ENCODE results near the gene LRRC41.
"Not testable (repeated sequence)": the region's sequence is repeated elsewhere in the genome, so short reads cannot be mapped to it uniquely, and the experiment has no call there.

LRRC41 gene

GRCh38 chr1:46303038-46303871 lies at the start of gene LRRC41, which contains the start of gene UQCRH:
TSS of gene LRRC41 (minus strand) at chr1:46303616. CDS start at chr1:46303322, 294 bp downstream.
TSS of gene UQCRH (plus strand) at chr1:46303698. CDS start at chr1:46303767, 69 bp downstream.
- DNase-seq, result peak; percentile 95

DNA sequence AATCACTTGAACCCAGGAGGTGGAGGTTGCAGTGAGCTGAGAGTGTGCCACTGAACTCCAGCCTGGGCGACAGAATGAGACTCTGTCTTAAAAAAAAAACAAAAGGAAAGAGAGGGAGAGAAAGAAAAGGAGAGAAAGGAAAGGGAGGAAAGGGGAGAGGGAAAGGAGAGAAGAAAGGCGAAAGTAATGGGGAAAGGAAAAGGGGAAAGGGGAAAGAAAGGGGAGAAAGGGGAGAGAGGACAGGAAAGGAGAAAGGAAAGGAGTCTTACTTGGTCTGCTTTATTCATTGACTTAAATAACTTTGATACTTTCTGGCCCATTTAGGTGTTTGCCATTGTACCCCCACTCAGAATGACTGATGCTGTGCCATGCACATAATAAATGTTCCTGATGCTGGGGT lies 48.9 kb upstream of the LRRC41 start:
- no peak for DNase-seq

- DNase-seq, result no peak
Observed at GRCh38 chr1:46345281-46345680, 41.9 kb upstream of the LRRC41 start.

GRCh38 chr1:46344481-46344880 lies 41.1 kb upstream of the LRRC41 start:
- no peak for DNase-seq

DNA sequence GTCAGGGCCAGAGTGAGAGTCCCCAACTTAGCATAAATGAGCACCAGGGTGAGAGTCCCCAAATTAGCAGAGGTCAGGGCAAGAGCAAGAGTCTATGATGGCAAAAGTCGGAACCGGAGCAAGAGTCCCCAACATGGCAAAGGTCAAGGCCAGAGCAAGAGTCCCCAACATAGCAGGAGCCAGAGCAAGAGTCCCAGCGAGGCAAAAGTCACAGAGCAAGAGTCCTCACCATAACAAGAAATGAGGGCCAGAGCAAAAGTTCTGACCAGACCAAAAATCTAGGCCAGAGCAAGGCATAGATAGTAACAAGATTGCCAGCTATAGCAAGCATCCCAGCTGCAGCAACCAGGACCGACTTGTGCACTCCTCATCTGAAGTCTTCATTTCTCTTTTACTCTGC lies 40.3 kb upstream of the LRRC41 start:
- DNase-seq, result no peak

DNA sequence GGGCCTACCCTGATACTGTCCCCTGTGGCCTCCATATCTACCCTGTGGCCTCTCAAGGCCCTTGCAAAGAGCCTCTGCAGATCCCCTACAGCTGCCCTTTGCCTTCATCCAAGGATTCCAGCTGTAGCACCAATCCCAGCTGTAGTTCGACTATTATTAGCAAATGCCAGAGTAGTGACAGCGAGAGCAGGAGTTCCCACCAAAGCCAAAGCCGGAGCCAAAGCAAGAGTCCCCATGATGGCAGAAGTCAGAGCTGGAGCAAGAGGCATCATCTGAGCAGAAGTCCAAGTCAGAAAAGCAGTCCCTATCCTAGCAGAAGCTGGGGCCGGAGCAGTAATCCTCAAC lies 39.9 kb upstream of the LRRC41 start:
- no peak for DNase-seq

GRCh38 chr1:46342677-46343350 lies 39.4 kb upstream of the LRRC41 start:
- no peak for DNase-seq

- peak; percentile 8 for DNase-seq
Observed at GRCh38 chr1:46342084-46342656, 38.8 kb upstream of the LRRC41 start.

DNA sequence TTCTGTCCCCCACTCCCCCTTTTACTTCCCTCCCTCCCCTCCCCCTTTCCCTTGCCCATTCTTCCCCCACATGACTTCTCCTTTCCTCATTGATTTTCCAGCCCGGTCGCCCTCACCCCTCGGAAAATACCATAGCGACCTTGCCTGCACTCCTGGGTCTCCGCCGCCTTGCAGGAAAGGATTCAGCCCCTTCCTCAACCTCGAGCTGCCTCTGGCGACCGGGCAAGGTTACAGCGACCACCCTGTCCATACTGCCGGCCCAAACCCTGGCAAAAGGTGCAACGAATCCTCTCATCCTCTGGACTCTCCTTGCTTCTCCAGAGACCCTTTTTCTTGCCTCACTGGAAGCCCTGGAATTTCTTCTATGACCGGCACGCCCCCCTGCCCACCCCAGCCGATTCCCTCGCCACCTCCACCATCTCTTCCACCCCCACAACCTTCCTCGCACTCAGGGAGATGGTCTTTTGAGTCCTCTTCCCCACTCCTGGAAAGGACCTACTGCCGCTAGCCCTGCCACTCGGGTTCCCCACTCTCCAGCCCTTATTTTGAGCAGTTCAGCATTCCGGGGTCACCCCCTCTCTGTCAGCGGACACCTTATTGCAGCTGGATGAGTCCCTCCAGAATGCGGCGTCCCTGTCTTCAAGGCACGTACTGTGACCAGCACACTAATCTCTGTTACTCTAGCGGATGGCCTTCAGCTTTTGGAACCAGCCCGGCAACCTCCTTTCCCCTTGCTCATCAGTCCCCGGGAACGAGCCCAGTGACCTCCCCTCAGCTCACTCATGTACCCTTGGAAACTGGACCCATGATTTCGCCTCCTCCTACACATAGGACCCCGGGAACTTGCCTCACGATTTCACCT lies 38.0 kb upstream of the LRRC41 start:
- no peak for DNase-seq

- peak; percentile 90 for DNase-seq
Observed at GRCh38 chr1:46340404-46341221, 37.2 kb upstream of the LRRC41 start, which contains the start of gene NSUN4. TSS of gene NSUN4 (plus strand) at chr1:46340807. CDS start at chr1:46340827, 20 bp downstream.

DNA sequence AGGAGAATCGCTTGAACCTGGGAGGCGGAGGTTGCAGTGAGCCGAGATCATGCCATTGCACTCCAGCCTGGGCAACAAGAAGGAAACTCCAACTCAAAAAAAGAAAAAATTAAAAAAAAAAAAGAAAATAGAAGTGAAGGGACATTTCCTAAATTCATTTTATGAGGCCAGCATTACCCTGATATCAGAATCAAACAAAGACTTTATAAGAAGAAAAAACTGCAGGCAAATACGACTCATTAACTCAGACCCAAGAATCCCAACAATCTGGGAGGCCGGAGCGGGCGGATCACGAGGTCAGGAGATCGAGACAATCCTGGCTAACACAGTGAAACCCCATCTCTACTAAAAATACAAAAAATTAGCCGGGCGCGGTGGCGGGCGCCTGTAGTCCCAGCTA lies 34.0 kb upstream of the LRRC41 start:
- not testable (repeated sequence) for DNase-seq

GRCh38 chr1:46335081-46335480 lies 31.7 kb upstream of the LRRC41 start:
- DNase-seq, result no peak

DNA sequence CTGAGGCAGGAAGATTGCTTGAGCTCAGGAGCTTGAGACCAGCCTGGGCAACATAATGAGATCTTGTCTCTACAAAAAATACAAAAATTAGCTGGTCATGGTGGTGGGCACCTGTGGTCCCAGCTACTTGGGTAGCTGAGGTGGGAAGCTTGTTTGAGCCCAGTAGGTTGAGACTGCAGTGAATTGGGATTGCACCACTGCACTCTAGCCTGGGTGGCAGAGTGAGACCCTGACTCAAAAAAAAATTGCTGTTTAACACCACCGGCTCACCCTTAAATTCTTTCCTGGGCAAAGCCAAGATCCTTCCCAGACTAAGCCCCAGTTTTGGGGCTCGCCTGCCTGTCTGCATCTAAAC lies 30.6 kb upstream of the LRRC41 start:
- no peak for DNase-seq

DNA sequence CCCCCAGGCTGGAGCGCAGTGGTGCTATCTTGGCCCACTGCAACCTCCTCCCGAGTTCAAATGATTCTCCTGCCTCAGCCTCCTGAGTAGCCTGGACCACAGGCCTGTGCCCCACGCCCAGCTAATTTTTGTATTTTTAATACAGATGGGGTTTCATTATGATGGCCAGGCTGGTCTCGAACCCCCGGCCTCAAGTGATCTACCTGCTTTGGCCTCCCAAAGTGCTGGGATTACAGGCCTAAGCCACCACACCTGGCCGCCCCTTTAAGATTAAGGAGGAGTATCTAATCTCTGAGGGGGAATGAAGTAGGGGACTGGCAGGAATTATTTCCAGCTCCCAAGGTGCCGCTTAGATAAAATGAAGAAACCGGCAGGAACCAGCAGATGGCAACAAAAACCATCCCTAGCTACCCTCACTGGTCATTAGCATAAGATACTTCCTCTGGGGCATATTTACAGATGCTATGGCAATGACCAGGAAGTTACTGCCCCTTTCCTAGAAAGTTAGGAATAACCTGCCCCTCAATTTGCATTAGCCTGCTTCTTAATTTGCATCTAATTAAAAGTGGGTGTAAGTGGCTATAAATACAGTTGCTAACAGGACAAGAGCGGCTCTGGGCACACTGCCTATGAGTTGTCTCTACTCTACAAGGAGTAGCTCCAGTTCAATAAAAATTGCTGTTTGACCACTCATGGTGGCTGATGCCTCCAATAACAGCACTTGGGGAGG lies 30.0 kb upstream of the LRRC41 start:
- DNase-seq, result no peak

GRCh38 chr1:46331786-46332540 lies 28.5 kb upstream of the LRRC41 start:
- not testable (repeated sequence) for DNase-seq

DNA sequence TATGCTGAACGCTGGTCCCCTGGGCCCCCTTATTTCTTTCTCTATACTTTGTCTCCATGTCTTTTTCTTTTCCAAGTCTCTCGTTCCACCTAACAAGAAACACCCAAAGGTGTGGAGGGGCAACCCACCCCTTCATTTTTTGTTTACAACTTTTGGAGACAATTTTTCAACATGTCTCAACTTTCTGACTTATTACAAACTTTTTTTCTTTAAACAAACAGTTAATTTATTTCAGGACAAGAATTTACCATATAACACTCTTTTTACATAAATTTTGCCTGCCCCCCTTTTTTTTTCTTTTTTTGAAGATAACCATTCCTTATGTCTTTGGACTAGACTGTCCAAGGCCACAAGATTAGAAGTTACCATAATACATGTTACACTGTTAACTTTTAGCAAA lies 27.0 kb upstream of the LRRC41 start:
- not testable (repeated sequence) for DNase-seq

DNA sequence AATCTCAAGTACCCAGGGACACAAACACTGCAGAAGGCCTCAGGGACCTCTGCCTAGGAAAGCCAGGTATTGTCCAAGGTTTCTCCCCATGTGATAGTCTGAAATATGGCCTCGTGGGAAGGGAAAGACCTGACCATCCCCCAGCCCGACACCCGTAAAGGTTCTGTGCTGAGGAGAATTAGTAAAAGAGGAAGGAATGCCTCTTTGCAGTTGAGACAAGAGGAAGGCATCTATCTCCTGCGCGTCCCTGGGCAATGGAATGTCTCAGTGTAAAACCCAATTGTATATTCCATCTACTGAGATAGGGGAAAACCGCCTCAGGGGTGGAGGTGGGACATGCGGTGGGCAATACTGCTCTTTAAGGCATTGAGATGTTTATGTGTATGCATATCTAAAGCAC lies 26.4 kb upstream of the LRRC41 start:
- DNase-seq, result not testable (repeated sequence)

DNA sequence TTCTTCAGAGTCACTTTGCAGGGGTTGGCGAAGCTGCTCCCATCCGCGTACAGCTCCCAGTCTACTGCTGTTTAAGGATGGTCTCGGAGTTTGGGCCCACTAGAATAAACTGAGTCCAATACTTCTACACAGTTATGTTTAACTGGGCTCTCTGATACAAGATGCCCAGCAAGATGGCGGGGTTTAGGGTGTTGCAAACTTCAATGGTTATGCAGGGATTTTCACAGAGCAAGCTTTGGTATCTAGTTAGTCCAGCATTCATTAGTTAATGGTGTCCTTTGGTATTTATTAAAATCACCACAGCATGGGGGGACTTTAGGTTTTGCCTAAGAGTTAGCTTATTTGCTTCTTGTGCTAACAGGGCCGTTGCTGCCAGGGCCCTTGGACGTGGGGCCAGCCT lies 24.8 kb upstream of the LRRC41 start:
- DNase-seq, result not testable (repeated sequence)

DNA sequence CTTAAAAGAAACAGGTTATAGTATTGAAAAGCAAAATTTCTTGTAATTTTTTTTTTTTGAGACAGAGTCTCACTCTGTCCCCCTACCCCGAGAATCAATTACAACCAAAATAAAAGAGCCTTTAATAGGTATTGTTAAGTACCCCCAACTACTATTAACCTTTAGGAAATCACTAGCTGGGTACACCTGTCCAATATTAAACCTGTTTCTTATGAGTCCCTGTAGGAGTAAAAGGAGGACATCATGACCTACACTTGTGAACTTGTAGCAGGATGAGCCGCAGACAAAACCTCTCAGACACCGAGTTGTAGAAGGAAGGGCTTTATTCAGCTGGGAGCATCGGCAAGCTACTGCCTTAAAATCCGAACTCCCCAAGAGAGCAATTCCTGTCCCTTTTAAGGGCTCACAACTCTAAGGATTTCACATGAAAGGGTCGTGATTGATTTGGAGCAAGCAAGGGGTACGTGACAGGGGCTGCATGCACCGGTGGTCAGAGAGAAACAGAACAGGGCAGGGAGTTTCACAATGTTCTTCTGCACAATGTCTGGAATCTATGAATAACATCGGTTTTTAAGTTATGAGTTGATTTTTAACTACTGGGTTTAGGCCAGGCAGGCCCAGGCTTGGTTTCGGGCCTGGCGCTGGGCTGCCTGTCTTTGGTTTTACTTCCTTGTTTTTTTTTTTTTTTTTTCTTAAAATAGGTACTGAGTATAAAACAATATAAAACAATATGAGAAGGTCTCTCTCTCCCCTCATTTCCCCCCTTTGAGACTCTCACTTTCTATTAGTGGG lies 22.1 kb upstream of the LRRC41 start:
- not testable (repeated sequence) for DNase-seq

DNA sequence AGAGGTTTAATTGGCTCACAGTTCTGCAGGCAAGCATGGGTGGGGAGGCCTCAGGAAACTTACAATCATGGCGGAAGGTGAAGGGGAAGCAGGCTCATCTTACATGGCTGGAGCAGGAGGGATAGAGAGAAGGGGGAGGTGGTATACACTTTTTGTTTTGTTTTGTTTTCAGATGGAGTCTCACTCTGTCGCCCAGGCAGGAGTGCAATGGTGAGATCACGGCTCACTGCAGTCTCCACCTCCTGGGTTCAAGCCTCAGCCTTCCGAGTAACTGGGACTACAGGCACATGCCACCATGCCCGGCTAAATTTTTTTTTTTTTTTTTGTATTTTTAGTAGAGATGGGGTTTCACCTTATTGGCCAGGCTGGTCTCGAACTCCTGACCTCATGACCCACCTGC lies 18.8 kb upstream of the LRRC41 start:
- not testable (repeated sequence) for DNase-seq
